Measurements from ENCODE around the gene CELF2. TPM values are rescaled to one million over a fixed set of nuclear protein-coding genes. Genes with fewer than 3 reads are reported as not detected.

Gene CELF2
- total RNA-seq, 1 donor from 2014 or later = 3.5 TPM

- ATAC-seq = no peak
Measured at GRCh38 chr10:11158080-11158479, 140.4 kb downstream of the CELF2 start.

GRCh38 chr10:11159543-11160215 lies 142.0 kb downstream of the CELF2 start:
- ATAC-seq = no peak

DNA sequence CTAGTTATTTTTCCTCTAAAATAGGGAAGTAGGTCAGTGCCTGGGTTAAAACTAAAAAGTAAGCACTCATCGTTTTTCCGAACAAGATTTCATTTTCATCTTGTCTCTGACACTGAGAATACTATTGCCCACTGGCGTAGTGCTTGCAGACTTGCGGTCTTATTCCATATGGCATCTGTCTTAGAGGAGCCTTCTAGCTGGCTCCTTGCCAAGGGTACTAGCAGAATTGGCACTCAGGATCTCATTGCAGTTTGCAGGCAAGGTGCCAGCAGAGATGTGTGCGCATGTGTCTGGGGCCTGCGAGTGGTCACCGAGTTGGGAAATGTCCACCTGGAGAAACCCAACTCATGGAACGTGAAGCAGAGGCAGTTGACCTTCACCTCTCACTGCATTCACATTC lies 143.4 kb downstream of the CELF2 start:
- no peak for ATAC-seq

GRCh38 chr10:11161910-11162309 lies 144.2 kb downstream of the CELF2 start:
- no peak for ATAC-seq

DNA sequence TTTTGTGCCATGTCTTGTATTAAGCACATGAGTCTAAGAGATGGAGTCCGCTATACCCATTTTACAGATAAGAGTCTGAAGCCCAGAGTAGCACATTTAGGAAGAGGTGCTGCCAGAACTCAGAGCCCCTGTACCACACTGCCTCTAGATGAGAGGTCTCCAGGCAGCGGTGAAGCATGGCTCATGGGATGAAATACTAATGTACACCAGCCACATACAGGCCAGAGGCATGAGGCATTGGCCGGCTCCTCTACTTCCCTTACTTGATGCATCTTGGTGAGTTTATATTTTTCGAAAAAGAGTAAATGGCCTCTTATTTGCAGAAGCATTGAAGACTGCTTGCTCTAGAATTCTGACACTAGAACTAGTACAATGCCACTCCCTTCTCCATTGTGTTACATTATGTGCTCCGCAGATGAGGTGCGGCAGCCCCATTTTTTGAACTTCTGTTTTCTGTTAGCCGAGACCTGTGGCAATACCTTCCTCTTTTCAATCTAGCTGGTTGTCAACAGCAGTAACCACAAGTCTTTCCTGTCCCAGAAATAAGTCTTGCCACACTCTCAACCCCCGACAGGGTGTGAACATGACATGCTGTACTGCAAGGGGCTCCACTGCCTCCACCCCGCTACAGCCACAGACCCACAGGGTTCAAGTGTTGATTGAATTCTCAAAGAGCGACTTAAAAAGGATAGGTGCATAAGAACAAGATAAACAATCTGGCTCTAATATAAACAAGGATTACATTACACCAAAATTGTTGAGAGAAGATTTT lies 145.3 kb downstream of the CELF2 start:
- peak; percentile 73 for ATAC-seq

DNA sequence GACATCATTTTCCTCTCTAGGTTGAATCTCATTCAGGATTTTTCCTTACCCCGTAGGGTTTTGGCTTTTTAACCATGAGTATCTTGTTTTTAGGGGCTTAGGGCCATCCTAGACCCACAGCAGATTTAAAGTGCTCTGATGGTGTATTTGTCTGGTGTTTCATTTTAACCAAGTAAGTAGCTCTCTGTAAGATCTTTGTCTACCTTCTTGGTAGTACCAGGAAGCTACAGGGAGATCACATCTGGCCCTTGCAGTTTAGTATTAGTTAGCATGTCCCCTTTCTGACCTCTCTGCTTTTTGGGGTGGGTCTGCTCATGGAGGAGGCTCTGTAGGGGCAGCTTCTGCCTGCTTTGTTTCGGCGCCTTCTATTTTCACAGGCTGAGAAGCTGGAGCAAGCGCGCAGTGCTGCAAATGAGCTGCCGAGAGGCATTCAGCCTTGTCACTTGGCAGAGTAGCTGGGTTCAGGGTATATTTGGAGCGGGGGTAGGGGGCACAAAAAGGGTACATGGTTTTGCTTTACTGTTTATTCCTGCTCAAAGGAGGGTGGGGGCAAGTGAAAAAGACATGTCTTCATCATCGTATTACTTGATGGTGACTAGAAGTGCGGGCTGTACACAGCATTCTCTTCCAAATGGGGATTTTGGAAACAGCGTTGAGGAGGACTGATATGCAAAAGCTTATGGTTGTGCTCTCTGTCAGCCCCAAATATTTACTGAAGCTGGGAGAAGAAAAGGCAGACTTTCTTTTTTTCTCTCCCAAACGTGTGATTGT lies 146.3 kb downstream of the CELF2 start:
- ATAC-seq = no peak

- ATAC-seq = no peak
Measured at GRCh38 chr10:11164551-11164802, 146.8 kb downstream of the CELF2 start.

DNA sequence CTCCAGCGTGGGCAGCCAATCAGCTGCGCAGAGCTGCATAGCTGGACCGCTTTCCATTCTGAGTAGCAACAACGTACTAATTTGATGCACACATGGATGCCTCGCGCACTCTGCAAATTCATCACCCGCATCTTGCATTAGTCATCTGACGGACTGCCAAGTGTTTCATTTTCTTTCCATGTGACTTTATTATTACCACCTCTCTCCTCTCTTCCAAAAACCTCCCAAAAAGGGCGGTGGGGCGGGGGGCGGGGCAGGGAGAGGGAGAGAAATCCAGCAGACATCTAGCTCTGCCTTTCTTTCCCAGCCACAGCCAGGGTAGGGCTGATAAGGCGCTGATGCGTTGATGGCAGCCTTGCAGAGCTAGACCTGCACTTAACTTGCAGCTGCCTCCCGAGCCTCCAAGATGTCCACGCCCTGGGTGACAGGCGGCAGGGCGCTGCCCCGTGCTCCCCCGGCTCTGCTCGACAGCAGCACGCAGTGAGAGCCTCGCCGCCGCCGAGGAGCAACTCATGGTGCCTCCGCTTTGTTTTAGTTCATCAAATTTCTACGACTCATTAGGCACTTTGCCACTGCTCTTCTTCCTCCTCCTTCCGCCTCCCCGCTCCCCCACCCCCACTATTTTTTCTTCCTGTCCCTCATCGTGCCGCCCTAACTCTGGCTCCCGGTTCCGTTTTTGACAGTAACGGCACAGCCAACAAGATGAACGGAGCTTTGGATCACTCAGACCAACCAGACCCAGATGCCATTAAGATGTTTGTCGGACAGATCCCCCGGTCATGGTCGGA lies 147.3 kb downstream of the CELF2 start:
- ATAC-seq = peak; percentile 41

DNA sequence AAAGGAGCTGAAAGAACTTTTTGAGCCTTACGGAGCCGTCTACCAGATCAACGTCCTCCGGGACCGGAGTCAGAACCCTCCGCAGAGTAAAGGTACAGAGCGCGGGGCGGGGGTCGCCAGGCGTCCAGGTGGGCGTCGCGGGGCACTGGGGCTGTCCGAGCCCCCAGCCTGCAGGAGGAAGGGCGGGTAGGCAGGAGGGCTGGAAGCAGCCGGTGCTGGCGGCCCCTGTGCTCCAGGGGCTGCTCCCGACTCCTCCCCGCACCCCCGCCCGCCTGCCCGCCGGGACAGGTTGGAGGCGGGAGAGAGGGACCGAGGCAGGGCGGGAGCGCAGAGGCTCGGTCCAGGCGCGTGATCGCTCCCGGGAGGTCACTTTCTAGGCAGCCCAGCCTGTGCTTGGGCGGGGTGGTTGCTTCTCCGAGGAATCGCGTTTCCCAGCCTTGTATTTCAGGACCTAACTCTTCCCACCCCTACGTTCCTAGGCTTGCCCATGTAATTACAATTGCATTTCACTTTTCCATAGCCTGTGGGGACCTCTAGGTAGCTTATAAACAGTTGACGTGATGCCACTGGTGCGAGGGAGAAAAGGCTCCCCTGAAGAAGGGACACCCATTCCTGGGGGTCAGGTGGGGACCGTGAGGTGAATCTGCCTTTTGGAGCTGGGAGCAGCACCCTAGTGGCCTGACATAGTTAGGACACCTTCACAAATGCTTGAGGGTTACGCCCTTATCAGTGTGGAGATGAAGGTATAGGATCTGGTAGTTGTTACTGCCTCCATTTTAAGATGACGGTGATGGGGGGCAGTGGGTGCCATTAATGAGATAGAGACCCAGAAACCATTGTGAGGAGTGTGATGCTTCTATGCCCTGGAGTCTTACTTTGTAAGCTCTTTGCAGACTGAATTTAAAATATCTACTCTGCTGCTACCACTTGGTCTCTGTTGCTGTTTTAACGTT lies 148.2 kb downstream of the CELF2 start:
- peak; percentile 67 for ATAC-seq

GRCh38 chr10:11166550-11166949 lies 148.9 kb downstream of the CELF2 start:
- no peak for ATAC-seq

- ATAC-seq = no peak
Measured at GRCh38 chr10:11167233-11167966, 149.7 kb downstream of the CELF2 start.

DNA sequence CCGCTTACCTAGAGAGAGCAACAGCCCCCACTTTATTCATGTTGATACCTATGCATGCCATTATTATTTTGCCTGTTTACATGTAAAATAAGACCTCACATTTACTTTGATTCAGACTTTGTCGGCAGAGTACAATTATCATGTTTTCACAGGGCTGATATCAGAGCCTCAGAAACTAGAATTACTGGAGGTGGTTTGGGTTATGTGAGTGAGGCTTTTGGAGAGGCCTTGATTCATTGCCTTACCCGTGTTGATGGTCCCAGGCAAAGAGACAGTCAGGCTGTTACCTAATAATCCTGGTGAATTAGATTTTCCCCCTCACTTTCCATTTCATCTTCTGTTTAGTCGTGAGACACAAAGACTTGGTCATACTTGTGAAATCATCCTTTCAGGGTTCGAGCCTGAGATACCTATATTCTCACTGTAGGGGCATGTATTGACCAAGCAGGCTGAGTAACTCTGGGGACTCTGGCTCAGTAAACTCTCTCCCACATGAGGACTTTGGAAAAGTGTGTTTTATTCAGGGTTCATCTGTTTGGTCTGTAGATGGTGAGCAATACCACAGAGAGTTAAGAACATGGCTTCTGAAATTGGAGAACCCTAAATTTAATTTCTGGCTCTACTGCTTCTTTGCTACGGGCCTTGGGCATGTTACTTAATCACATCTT lies 150.9 kb downstream of the CELF2 start:
- no peak for ATAC-seq

GRCh38 chr10:11169976-11170375 lies 152.3 kb downstream of the CELF2 start:
- no peak for ATAC-seq

DNA sequence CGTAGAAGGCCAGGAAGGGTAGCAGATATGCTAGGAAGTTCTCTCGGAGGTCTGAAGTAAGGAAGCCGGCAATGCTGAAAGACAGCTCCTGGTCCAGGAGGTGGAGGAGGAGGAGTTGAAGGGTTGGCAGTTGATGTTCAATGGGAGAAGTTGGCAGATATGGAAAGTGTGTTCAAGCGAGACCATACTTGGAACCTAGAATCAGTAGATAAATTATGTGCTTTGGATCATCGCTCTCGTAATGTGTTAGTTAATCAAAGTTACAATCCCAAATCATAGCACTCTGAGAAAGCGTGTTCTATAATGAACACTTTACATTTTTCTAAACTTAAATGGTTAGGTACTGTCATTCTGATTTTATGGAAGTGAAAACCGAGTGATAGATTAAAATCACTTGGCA lies 152.9 kb downstream of the CELF2 start:
- no peak for ATAC-seq

DNA sequence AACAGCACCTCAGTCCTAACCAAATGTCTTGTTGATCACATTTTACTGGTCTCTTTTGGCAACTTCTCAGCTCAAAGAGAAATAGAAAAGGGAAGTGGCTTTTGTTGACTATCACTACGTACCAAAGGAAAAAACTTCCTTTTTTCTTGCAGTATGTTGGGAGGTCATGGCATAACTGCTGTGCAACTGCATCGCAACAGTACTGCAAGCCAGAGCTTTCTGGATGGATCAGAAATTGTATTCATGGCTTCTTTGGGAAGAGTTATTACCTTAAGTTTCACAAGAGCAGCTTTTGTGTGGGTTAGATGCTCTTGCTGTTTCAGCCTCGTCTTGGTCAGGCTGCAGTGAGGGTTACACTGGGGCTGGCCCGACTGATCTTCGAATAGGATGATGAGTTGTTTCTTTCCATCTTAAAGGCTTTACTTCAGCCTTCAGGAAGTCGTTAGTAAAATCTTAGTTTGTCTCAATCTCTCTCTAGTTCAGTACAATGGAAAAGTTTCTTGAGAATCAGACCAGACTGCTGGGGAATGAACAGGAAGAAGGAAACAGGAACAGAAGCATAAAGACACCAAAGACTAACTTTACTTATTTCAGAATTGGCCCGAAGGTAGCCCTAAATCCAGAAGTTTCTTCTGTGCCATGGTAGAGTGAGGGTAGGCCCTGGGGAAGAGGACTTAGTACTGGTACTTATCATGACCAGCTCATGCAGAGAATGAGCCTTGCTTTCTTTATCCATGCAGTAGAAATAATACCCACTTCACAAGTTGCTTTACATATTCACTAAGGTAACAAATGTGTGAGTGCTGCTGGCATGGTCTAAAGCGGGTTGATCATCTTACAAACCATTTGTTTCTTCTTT lies 153.6 kb downstream of the CELF2 start:
- no peak for ATAC-seq

DNA sequence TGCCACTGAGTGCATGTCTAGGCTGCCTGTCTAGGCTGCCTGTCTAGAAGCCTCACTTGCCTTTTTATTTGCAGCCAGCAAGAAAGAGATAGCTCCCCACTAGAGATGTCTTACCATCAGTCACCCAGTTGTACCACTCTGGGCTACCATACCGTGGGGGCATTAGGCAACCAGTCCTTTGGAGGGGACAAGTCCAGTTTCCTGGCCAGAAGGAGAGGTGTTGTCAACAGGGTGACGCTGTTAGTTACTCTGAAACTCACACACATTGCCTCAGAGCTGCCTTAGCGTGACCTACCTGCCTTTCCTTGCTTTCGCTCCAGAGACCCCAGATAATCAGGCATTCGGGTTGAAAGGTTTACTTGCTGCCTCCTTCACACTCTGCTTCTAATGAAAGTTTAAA lies 155.4 kb downstream of the CELF2 start:
- no peak for ATAC-seq

DNA sequence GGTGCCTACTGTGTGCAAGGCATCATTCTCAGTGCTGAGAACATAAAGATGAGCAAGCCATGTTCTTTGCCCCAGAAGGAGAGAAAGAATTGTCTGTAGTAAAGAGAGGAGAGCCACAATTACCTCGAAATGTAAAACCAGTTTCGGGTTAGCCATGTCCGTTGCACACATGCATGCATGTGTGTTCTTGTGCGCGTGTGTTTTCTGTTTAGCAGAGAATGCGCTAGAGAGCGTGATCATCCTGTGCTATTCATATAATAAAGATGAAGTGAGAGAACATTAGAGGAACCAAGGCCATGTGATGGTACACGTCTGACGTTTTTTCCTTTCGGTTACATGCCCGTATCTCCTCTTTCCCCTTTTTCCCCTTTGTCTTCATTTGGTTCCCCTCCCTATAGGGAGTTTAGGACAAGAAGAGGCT lies 158.2 kb downstream of the CELF2 start:
- ATAC-seq = peak; percentile 26

- ATAC-seq = no peak
Measured at GRCh38 chr10:11176746-11177145, 159.1 kb downstream of the CELF2 start.

DNA sequence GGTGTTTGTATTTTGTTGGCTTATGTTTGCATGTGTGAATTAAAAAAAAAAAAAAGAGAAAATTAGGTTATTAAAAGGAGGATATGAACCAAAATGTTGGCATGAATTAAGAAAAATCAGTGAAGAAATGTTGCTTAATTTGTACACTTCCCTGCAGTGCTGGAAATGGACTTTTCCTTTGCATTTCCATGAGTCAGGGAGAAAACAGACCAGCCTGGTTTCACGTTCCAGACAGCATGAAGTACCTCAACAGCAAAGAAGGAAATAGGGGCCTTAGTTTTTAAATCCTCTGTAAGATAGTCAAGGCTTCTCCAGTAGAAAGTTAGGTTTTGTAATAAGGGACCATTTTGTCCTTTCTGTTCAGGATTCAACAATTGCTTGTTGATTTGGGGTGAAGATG lies 159.7 kb downstream of the CELF2 start:
- no peak for ATAC-seq
